ENCODE data around the gene TXLNG.

The TXLNG gene

DNA sequence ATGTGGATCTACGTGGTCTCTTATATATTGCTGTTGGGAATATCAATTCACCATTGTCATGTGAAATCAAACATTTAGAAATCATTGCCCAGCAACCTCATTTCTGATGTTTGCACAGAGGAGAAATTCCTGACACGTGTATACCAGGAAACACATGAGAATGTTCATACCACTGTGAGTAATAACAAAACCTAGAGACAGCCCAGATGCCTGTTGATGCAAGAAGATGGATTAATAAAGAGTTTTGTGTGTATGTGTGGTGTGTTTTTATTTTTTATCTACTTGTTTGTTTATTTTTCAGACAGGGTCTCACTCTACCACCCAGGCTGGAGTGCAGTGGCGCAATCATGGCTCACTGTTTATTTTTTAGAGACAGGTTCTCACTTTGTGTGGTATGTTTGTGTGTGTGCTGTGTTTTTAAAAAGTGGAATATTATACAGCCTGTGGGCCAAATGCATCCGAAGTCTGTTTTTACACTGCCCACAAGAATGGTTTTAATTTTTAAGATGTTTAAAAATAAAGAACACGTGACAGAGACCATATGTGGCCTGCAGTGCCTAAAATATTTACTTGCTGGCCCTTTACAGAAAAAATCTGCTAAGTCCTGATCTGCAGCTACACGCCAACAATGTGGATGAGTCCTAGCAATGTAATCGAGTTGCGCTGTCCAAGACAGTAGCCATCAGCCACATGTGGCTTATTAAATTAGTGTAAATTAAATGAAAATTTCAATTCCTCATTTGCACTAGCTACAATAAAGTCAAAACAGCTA, 39.2 kb downstream of the TXLNG start:
- Histone ChIP-seq H3K27ac (ENCODE audit: low read length) (no peak overlapping the region), H3K4me2 (ENCODE audit: insufficient read depth, low read length) (no peak overlapping the region), H3K79me2 (ENCODE audit: insufficient read depth, low read length) (no peaks in the 10 kb centered on the region), H3K4me1 (ENCODE audit: insufficient read depth, low read length) (no peaks in the 10 kb centered on the region), H3K27me3 (ENCODE audit: insufficient read depth, low read length, poor library complexity) (no peaks in the 10 kb centered on the region), H3K4me3 (ENCODE audit: low read depth in 1 of 2, low read length in 2 of 2) (no peak overlapping the region), H3K36me3 (ENCODE audit: insufficient read depth, low read length) (peaks cover 49% of the 10 kb centered on the region), H3K9me3 (ENCODE audit: insufficient read depth, low read length, severe bottlenecking) (no peaks in the 10 kb centered on the region), H3K9ac (ENCODE audit: low read depth, low read length) (no peak overlapping the region), H4K20me1 (ENCODE audit: insufficient read depth, low read length) (no peaks in the 10 kb centered on the region), H2AFZ (ENCODE audit: low read depth, low read length) (no peak overlapping the region)
- no peak for ATAC-seq (ENCODE audit: insufficient read depth, low read depth)
- no peak for TF ChIP-seq EZH2 (IDR thresholded peaks at IDR 0.05; ENCODE audit: borderline replicate concordance, low read depth, low read length, severe bottlenecking)
- TF ChIP-seq, protein P1, sequence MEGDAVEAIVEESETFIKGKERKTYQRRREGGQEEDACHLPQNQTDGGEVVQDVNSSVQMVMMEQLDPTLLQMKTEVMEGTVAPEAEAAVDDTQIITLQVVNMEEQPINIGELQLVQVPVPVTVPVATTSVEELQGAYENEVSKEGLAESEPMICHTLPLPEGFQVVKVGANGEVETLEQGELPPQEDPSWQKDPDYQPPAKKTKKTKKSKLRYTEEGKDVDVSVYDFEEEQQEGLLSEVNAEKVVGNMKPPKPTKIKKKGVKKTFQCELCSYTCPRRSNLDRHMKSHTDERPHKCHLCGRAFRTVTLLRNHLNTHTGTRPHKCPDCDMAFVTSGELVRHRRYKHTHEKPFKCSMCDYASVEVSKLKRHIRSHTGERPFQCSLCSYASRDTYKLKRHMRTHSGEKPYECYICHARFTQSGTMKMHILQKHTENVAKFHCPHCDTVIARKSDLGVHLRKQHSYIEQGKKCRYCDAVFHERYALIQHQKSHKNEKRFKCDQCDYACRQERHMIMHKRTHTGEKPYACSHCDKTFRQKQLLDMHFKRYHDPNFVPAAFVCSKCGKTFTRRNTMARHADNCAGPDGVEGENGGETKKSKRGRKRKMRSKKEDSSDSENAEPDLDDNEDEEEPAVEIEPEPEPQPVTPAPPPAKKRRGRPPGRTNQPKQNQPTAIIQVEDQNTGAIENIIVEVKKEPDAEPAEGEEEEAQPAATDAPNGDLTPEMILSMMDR (IDR thresholded peaks at IDR 0.05; ENCODE audit: borderline replicate concordance, extremely low read depth, low read length, poor library complexity, severe bottlenecking), result no peak
- DNase-seq, result no peak

DNA sequence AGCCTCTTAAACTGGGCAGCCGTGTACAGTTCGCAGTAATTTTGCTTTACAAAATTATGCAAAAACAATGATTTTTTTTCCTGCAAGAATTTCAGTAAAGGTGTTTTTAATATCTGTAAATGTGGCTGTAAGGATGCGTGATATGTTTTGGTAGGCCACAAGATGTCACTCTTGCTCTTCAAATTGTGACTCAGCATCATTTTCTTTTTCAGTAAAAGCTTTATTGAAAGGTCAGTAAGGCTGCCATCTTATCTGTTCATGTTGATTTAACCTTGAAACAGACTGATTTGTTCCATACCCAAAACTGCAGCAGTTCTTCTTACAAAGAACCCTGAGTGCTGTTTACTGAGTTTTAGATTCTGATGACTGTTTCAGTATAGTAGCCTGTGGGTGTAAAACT, 39.9 kb downstream of the TXLNG start:
- H2AFZ ChIP-seq (ENCODE audit: low read depth, low read length), result no peak overlapping the region
- H3K4me2 ChIP-seq (ENCODE audit: insufficient read depth, low read length), result no peak overlapping the region
- H3K4me1 ChIP-seq (ENCODE audit: insufficient read depth, low read length), result no peaks in the 10 kb centered on the region
- no peaks in the 10 kb centered on the region for H3K27me3 ChIP-seq (ENCODE audit: insufficient read depth, low read length, poor library complexity)
- TF ChIP-seq EZH2 (IDR thresholded peaks at IDR 0.05; ENCODE audit: borderline replicate concordance, low read depth, low read length, severe bottlenecking), result no peak
- TF ChIP-seq, protein P1 (IDR thresholded peaks at IDR 0.05; ENCODE audit: borderline replicate concordance, extremely low read depth, low read length, poor library complexity, severe bottlenecking), result peak; percentile 61
- DNase-seq (no peak), ATAC-seq (ENCODE audit: insufficient read depth, low read depth) (peak; percentile 69)
- no peaks in the 10 kb centered on the region for H4K20me1 ChIP-seq (ENCODE audit: insufficient read depth, low read length)
- H3K79me2 ChIP-seq (ENCODE audit: insufficient read depth, low read length), result no peaks in the 10 kb centered on the region
- H3K27ac ChIP-seq (ENCODE audit: low read length), result peak overlapping the region; percentile 47; the same call in 1 of the 2 replicates
- no peak overlapping the region for H3K9ac ChIP-seq (ENCODE audit: low read depth, low read length)
- no peaks in the 10 kb centered on the region for H3K9me3 ChIP-seq (ENCODE audit: insufficient read depth, low read length, severe bottlenecking)
- peaks cover 48% of the 10 kb centered on the region for H3K36me3 ChIP-seq (ENCODE audit: insufficient read depth, low read length)
- no peak overlapping the region for H3K4me3 ChIP-seq (ENCODE audit: low read depth in 1 of 2, low read length in 2 of 2)

DNA sequence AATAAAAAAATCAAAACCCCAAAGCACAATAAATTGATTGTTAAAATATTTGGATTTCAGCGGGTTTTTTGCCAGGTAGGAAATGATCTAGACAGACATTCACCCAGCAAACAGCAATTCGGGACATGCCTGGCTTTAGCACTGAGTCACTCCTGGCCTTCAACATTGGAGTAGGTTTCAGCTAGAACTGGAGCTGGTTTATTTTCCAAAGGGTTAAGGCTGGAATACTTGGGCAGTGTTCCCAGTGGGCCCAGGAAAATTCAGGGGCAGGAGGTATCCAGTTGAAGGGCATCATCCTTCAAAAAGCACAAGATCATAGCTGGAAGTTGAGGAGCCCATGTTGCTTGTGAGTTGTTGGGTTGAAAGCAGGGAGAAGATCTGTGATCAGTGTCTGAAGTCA, 41.0 kb downstream of the TXLNG start:
- Histone ChIP-seq H3K4me3 (ENCODE audit: low read depth in 1 of 2, low read length in 2 of 2) (no peak overlapping the region), H3K27ac (ENCODE audit: low read length) (no peak overlapping the region), H3K36me3 (ENCODE audit: insufficient read depth, low read length) (peaks cover 53% of the 10 kb centered on the region), H3K4me1 (ENCODE audit: insufficient read depth, low read length) (no peaks in the 10 kb centered on the region), H2AFZ (ENCODE audit: low read depth, low read length) (no peak overlapping the region), H3K9ac (ENCODE audit: low read depth, low read length) (no peak overlapping the region), H4K20me1 (ENCODE audit: insufficient read depth, low read length) (no peaks in the 10 kb centered on the region), H3K4me2 (ENCODE audit: insufficient read depth, low read length) (no peak overlapping the region), H3K9me3 (ENCODE audit: insufficient read depth, low read length, severe bottlenecking) (no peaks in the 10 kb centered on the region), H3K79me2 (ENCODE audit: insufficient read depth, low read length) (no peaks in the 10 kb centered on the region), H3K27me3 (ENCODE audit: insufficient read depth, low read length, poor library complexity) (no peaks in the 10 kb centered on the region)
- ATAC-seq (ENCODE audit: insufficient read depth, low read depth) (no peak), DNase-seq (no peak)
- TF ChIP-seq, protein P1 (IDR thresholded peaks at IDR 0.05; ENCODE audit: borderline replicate concordance, extremely low read depth, low read length, poor library complexity, severe bottlenecking), result no peak
- TF ChIP-seq EZH2 (IDR thresholded peaks at IDR 0.05; ENCODE audit: borderline replicate concordance, low read depth, low read length, severe bottlenecking), result no peak

Measured in DND-41 (cell line).